NCI-H2196 (cell line): ENCODE results near the gene CCDC3.
"Not testable (repeated sequence)": the region's sequence is repeated elsewhere in the genome, so short reads cannot be mapped to it uniquely, and the experiment has no call there.

Experiments used
- DNase-seq: peaks from one replicate; lab custom pipeline; 2025; ENCODE audit not compliant: unreplicated experiment; lab: John Stamatoyannopoulos, UW

Gene CCDC3

DNA sequence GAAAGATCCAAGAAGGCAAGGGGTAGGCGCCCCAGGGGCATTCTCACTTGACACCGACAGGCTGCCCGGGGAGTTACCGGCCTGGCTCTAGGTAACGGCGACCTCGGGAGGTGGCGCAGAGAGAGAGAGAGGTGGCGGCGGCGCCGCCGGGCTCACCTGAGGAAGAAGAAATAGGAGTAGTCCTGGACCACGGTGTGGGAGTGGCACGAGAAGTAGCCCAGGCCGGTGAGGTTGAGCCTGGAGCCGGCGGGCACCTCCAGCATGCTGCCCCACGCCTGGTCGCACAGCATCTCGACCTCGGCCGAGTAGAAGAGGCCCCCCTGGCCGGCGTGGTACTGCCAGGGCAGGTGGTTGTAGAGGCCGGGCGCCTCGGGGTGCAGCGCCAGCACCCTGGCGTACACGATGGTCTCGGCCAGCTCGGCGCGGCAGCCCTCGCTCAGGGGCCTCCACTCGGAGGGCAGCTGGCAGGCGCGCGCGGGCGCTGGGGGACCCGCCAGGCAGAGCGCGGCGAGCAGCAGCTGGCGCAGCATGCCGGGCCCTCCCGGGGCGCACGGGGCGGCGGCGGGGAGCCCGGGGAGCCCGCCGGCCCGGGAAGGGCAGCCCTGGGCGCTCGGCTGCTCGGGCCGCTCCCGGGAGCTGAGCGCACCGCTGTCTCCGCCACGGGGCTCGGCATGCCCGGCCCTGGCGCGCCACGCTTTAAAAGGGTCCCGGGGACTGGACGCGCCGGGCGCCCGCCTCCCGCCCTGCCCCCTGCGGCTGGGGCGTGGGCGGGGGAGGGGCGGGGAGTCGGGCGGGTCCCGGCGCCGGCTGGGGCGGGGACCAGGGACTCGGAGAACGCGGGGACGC, at the start of gene CCDC3:
Gene CCDC3, minus strand, starts transcription at position 673 of the 846 bp plus-strand sequence. Its CDS starts 143 bp downstream, at position 530.
- DNase-seq = no peak

GRCh38 chr10:13051126-13051694, 49.7 kb upstream of the CCDC3 start:
- DNase-seq = no peak

GRCh38 chr10:13049774-13050420, 48.4 kb upstream of the CCDC3 start:
- no peak for DNase-seq

DNA sequence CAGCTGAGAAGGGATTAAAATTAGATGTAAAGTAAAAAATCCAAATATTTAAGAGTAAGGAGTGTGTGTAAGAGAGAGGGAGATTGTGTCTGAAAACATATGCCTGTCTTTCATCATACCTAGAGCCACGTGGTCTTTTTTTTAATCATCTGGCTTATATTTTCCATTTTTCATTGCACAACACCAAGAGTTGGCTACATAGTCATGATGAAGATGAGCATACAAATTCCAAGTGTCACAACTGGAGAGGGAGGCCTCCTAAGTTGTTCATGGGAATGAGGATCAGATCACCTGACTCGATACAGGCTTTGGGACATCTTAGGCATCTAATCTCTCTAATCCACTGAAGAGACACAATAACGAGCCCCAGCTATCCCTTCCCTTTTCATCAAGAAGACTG, 47.2 kb upstream of the CCDC3 start:
- DNase-seq = no peak

DNA sequence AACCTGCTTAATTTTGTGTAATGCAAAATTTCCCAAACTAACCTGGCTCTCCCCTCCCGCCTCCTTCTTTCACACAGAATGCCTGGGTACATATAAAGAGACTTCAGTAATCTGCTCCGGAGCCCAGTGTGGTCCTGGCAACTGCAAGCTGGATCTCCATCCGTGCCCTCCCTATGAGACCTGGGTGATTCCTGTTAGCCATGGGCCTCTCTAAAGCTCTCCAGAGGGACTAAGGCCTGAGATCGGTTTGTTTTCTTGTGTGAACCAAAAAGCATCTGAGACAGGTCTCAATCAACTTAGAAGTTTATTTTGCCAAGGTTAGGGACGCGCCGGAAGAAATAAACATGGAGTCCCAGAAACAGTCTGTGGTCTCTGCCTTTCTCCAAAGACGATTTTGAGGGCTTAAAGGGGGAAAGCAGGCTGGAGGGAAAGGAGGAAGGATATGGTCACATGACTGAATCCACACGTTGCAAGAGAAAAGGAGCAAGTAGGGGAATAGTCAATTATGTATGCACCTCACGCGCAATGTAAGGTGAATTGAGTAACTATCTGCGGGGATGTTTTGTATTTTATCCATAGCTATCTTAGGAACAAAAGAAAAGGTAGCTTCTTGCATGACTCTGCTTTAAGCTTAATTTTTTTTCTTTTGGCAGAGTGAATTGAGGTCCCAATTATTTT, 46.2 kb upstream of the CCDC3 start:
- DNase-seq = no peak

- DNase-seq = no peak
Observed at GRCh38 chr10:13046851-13047528, 45.5 kb upstream of the CCDC3 start.

- no peak for DNase-seq
Observed at GRCh38 chr10:13043520-13043919, 42.0 kb upstream of the CCDC3 start.

DNA sequence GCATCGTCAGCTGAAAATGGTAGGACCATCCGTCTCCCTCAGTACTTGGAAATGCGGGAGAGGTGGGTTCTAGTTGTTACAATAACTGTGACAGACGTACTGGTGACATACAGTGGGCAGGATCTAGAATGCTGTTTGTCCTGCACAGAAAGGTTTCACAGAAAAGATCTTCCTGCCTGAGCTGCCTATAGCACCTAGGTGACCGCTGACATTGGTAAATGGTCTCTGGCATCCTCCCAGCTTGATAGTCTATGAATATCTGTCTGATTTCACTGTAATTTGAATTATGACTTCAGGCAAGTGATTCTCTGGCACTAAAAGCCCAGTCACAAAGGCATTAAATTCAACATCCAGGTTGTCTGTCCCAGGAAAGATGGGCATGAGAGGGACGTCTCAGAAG, 38.2 kb upstream of the CCDC3 start:
- no peak for DNase-seq

GRCh38 chr10:13038391-13038790, 36.9 kb upstream of the CCDC3 start:
- DNase-seq = no peak

DNA sequence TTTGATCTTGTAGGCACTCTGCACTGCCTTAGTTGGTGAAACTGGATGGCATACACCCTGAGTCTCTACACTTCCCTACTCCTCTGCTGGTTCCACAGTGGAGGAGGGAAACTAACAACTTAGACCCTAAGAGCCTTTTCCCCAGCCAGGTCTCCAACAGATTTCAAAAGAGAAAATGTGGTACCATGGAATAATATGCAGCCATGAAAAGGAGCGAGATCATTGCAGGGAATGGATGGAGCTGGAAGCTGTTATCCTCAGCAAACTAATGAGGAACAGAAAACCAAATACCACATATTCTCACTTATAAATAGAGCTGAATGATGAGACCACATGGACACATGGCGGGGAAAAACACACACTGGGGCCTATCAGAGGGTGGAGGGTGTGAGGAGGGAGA, 36.3 kb upstream of the CCDC3 start:
- DNase-seq = no peak

DNA sequence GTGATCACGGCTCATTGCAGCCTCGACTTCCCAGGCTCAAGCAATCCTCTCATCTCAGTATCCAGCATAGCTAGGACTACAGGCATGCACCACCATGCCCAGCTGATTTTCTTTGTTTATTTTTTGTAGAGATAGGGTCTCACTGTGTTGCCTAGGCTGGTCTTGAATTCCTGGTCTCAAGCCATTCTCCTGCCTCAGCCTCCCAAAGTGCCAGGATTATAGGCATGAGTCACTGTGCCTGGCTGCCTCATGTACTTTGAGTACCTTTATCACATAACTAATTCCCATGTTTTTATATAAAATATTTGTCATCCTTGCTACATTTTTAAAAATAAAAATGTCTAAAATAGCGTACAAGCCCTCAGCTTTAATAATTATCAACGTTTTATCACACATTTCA, 35.3 kb upstream of the CCDC3 start:
- DNase-seq = no peak

GRCh38 chr10:13035731-13036130, 34.2 kb upstream of the CCDC3 start:
- DNase-seq = not testable (repeated sequence)

DNA sequence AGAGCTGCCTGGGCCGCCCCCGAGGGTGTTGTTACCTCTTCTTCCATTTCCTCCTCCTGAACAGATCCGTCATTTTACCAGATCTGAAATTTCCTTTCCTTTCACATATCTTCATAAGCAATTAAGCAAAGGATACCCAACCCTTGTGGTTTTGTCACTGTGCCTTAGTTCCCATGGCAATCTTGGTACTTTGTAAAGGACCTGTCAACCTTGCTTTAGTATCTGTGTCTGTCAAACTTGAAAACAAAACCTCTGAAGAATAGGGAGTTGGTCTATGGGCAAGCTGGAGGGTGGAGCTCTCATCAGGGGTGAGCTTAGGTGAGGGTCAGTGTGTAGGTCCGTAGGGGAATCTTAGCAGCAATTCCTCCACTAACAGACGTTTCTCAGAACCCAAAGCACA, 25.4 kb upstream of the CCDC3 start:
- no peak for DNase-seq

DNA sequence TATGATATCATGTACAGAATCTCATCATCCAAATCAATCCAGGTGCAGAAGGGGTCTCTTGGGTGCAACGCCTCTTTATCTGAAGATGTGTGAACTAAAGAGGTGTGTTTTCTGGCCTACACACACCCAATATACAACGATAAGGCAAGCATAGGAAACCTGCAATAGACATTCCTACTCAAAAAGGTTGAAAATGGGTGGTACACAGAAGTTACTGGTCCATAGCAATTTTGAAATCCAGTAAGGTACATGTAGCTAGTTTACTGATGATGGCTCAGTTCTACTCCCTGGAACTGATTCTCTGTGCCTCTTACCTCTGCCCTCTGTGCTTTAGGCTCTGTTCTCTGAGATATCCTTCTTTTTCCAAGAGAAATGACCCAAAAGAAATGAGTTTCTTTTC, 22.2 kb upstream of the CCDC3 start:
- no peak for DNase-seq

DNA sequence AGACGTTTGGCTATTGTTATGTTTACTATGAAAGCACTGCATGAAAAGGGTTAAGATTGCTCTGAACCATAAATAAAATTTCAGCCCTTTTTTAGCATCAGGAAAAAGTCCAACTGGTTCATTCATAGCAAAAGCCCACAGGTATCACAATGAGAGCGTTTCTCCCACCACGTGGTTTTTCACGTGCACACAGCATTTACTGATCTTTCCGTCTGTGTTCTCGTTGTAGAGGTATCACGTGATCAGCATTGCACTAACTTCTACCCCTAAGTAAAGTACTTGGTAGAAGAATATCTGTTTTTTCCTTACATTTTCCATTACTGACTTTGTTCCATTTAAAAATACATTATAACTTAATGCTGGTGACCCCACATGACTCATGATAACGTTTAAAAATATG, 17.8 kb upstream of the CCDC3 start:
- no peak for DNase-seq

- no peak for DNase-seq
Observed at GRCh38 chr10:13018171-13018570, 16.7 kb upstream of the CCDC3 start.

DNA sequence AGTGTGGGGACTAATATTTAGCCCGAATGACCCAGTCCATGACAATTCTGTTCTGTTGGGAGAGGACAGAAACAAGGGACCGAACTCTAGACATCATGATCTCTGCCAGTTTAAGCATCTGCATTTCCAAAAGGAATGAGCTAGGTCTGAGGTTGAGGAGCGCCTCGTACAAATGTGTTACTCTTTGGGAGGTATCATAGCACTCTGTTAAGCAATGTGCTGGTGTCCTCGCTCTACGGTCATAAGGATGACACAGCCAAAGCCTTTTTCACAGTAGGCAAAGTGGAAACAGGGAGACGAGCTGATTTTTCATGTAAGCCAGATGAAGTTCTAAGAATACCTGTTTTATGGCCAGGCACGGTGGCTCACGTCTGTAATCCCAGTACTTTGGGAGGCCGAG, 15.4 kb upstream of the CCDC3 start:
- no peak for DNase-seq

- no peak for DNase-seq
Observed at GRCh38 chr10:13016426-13016825, 14.9 kb upstream of the CCDC3 start.

GRCh38 chr10:13006037-13006436, 4.5 kb upstream of the CCDC3 start:
- no peak for DNase-seq

- no peak for DNase-seq
Observed at GRCh38 chr10:13003759-13004158, 2.2 kb upstream of the CCDC3 start.

DNA sequence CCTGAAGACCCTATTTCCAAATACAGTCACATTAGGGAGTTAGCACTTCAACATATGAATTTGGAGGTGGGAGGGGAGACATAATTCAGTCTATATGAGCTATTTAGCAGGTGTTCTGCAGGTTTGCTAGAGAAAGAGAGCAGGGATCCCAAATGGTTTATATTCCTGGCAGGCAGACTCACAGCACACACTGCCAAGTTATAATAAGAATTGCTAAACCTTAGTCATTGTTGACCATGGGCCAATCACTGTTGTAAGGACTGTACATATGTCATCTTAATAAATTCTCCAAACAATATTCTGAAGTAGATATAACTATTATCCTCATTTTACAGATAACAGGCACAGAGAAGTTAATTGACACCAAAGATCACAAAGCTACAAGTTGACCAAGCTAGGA, 1.5 kb upstream of the CCDC3 start:
- no peak for DNase-seq
